Measurements from ENCODE around the gene AOPEP. TPM values are rescaled to one million over a fixed set of nuclear protein-coding genes. Genes with fewer than 3 reads are reported as not detected.

The AOPEP gene
- total RNA-seq, 1 experiment from 2014 or later = 36.4 TPM

GRCh38 chr9:94956731-94957130 is 230.2 kb downstream of the AOPEP start:
- Histone ChIP-seq H3K4me1 (ENCODE audit: control insufficient read depth, insufficient read depth, low read length) (peaks cover 4% of the 10 kb centered on the region; the same call in 1 of the 2 replicates), H3K27ac (ENCODE audit: low read length) (no peak overlapping the region), H3K9me3 (ENCODE audit: control insufficient read depth, insufficient read depth, low read depth, low read length) (no peaks in the 10 kb centered on the region), H3K4me3 (ENCODE audit: low read depth in 2 of 2, low read length in 2 of 2) (no peak overlapping the region), H3K27me3 (ENCODE audit: control insufficient read depth, insufficient read depth, low read length) (no peaks in the 10 kb centered on the region), H3K36me3 (ENCODE audit: control insufficient read depth, insufficient read depth, low read length) (no peaks in the 10 kb centered on the region)
- no TSS peak for BruUV-seq (replicated peaks)
- in situ Hi-C loops (cut with HindIII; ENCODE audit: low pct_unique_long_range_greater_than_20kb, low sequenced_read_pairs) = no loop called here
- no peak for ATAC-seq
- intact Hi-C loops (cut with micrococcal nuclease; ENCODE audit: unreplicated experiment) = no loop called here
- ChIA-PET CTCF (no interaction called here), POLR2A (no interaction called here)
- no peak for DNase-seq (ENCODE audit: low read depth, low spot score)
- TF ChIP-seq TCF7L2 (IDR thresholded peaks at IDR 0.05; ENCODE audit: low read depth, low read length) (no peak), SIN3A (IDR thresholded peaks at IDR 0.05; ENCODE audit: borderline replicate concordance, insufficient read depth, low read depth, low read length) (no peak), POLR2AphosphoS5 (IDR thresholded peaks at IDR 0.05; ENCODE audit: low read depth, low read length) (no peak)
- TF ChIP-seq, protein P1, sequence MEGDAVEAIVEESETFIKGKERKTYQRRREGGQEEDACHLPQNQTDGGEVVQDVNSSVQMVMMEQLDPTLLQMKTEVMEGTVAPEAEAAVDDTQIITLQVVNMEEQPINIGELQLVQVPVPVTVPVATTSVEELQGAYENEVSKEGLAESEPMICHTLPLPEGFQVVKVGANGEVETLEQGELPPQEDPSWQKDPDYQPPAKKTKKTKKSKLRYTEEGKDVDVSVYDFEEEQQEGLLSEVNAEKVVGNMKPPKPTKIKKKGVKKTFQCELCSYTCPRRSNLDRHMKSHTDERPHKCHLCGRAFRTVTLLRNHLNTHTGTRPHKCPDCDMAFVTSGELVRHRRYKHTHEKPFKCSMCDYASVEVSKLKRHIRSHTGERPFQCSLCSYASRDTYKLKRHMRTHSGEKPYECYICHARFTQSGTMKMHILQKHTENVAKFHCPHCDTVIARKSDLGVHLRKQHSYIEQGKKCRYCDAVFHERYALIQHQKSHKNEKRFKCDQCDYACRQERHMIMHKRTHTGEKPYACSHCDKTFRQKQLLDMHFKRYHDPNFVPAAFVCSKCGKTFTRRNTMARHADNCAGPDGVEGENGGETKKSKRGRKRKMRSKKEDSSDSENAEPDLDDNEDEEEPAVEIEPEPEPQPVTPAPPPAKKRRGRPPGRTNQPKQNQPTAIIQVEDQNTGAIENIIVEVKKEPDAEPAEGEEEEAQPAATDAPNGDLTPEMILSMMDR (IDR thresholded peaks at IDR 0.05) = no peak

- DNase-seq (ENCODE audit: low read depth, low spot score) (no peak), ATAC-seq (no peak)
- ChIA-PET CTCF (no interaction called here), POLR2A (no interaction called here)
- in situ Hi-C loops (cut with HindIII; ENCODE audit: low pct_unique_long_range_greater_than_20kb, low sequenced_read_pairs) = no loop called here
- no TSS peak for BruUV-seq (replicated peaks)
- intact Hi-C loops (cut with micrococcal nuclease; ENCODE audit: unreplicated experiment) = no loop called here
- H3K9me3 ChIP-seq (ENCODE audit: control insufficient read depth, insufficient read depth, low read depth, low read length) = no peaks in the 10 kb centered on the region
- no peak overlapping the region for H3K4me3 ChIP-seq (ENCODE audit: low read depth in 2 of 2, low read length in 2 of 2)
- no peaks in the 10 kb centered on the region for H3K36me3 ChIP-seq (ENCODE audit: control insufficient read depth, insufficient read depth, low read length)
- no peaks in the 10 kb centered on the region for H3K4me1 ChIP-seq (ENCODE audit: control insufficient read depth, insufficient read depth, low read length)
- no peak overlapping the region for H3K27ac ChIP-seq (ENCODE audit: low read length)
- H3K27me3 ChIP-seq (ENCODE audit: control insufficient read depth, insufficient read depth, low read length) = no peaks in the 10 kb centered on the region
- no peak for TF ChIP-seq POLR2AphosphoS5 (IDR thresholded peaks at IDR 0.05; ENCODE audit: low read depth, low read length)
- no peak for TF ChIP-seq SIN3A (IDR thresholded peaks at IDR 0.05; ENCODE audit: borderline replicate concordance, insufficient read depth, low read depth, low read length)
- TF ChIP-seq, protein P2, sequence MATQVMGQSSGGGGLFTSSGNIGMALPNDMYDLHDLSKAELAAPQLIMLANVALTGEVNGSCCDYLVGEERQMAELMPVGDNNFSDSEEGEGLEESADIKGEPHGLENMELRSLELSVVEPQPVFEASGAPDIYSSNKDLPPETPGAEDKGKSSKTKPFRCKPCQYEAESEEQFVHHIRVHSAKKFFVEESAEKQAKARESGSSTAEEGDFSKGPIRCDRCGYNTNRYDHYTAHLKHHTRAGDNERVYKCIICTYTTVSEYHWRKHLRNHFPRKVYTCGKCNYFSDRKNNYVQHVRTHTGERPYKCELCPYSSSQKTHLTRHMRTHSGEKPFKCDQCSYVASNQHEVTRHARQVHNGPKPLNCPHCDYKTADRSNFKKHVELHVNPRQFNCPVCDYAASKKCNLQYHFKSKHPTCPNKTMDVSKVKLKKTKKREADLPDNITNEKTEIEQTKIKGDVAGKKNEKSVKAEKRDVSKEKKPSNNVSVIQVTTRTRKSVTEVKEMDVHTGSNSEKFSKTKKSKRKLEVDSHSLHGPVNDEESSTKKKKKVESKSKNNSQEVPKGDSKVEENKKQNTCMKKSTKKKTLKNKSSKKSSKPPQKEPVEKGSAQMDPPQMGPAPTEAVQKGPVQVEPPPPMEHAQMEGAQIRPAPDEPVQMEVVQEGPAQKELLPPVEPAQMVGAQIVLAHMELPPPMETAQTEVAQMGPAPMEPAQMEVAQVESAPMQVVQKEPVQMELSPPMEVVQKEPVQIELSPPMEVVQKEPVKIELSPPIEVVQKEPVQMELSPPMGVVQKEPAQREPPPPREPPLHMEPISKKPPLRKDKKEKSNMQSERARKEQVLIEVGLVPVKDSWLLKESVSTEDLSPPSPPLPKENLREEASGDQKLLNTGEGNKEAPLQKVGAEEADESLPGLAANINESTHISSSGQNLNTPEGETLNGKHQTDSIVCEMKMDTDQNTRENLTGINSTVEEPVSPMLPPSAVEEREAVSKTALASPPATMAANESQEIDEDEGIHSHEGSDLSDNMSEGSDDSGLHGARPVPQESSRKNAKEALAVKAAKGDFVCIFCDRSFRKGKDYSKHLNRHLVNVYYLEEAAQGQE (IDR thresholded peaks at IDR 0.05; ENCODE audit: insufficient read depth in 1 of 2, low read depth in 2 of 2, low read length in 1 of 2) = no peak
- TF ChIP-seq, protein P1 (IDR thresholded peaks at IDR 0.05) = no peak
- TF ChIP-seq TCF7L2 (IDR thresholded peaks at IDR 0.05; ENCODE audit: low read depth, low read length) = no peak
Observed at GRCh38 chr9:94960964-94961363, 234.5 kb downstream of the AOPEP start.

All from Panc1 (cell line).